H9 (cell line): ENCODE data around the gene YAF2. TPM values are rescaled to one million over a fixed set of nuclear protein-coding genes. Genes with fewer than 3 reads are reported as not detected.

Experiments used
- DNase-seq: peaks from one replicate; pipeline ENCODE4 v3.0.0-alpha.2; 2017
- H2AFZ ChIP-seq: one replicate; pipeline ENCODE4 v1.6.1; 2013; ENCODE audit warnings: mild to moderate bottlenecking, low read length, control low read depth, moderate library complexity
- H2AK5ac ChIP-seq: 2 replicates; pipeline ENCODE4 v1.6.1; 2013; ENCODE audit warnings: low read length, control low read depth, mixed read lengths; ENCODE audit not compliant: insufficient read length
- H2BK120ac ChIP-seq: one replicate; pipeline ENCODE4 v1.6.1; 2013; ENCODE audit warnings: low read depth, mild to moderate bottlenecking, low read length, control low read depth, inconsistent platforms; ENCODE audit not compliant: poor library complexity, severe bottlenecking
- H2BK12ac ChIP-seq: 2 replicates; pipeline ENCODE4 v1.6.1; 2013; ENCODE audit warnings: low read length, control low read depth, mixed read lengths, low read depth; ENCODE audit not compliant: insufficient read length
- H2BK15ac ChIP-seq: 2 replicates; pipeline ENCODE4 v1.6.1; 2013; ENCODE audit warnings: low read depth, low read length, control low read depth
- H2BK20ac ChIP-seq: one replicate; pipeline ENCODE4 v1.6.1; 2013; ENCODE audit warnings: low read depth, mild to moderate bottlenecking, low read length, control low read depth, inconsistent platforms; ENCODE audit not compliant: poor library complexity, severe bottlenecking
- H2BK5ac ChIP-seq: 2 replicates; pipeline ENCODE4 v1.6.1; 2013; ENCODE audit warnings: low read length, control low read depth, mixed read lengths; ENCODE audit not compliant: insufficient read length
- H3K14ac ChIP-seq: 2 replicates; pipeline ENCODE4 v1.6.1; 2013; ENCODE audit warnings: low read length, control low read depth; ENCODE audit not compliant: insufficient read depth
- H3K18ac ChIP-seq: 2 replicates; pipeline ENCODE4 v1.6.1; 2013; ENCODE audit warnings: low read depth, mild to moderate bottlenecking, mixed read lengths, low read length, control low read depth; ENCODE audit not compliant: insufficient read length
- H3K23ac ChIP-seq: 2 replicates; pipeline ENCODE4 v1.6.1; 2013; ENCODE audit warnings: low read length, control low read depth, mixed read lengths, low read depth; ENCODE audit not compliant: insufficient read length
- H3K23me2 ChIP-seq: 2 replicates; pipeline ENCODE4 v1.6.1; 2013; ENCODE audit warnings: low read depth, mild to moderate bottlenecking, mixed read lengths, low read length, control low read depth; ENCODE audit not compliant: insufficient read length, poor library complexity, severe bottlenecking
- H3K27ac ChIP-seq: 2 replicates; pipeline ENCODE4 v1.5.1; 2013; ENCODE audit warnings: low read length, control low read depth, mixed read lengths, low read depth; ENCODE audit not compliant: insufficient read length
- H3K27me3 ChIP-seq: 2 replicates; pipeline ENCODE4 v1.6.1; 2013; ENCODE audit warnings: low read length, control low read depth, inconsistent platforms; ENCODE audit not compliant: insufficient read depth
- H3K4ac ChIP-seq: 2 replicates; pipeline ENCODE4 v1.6.1; 2013; ENCODE audit warnings: low read depth, mild to moderate bottlenecking, control low read depth, inconsistent platforms, low read length, moderate library complexity
- H3K4me1 ChIP-seq: 2 replicates; pipeline ENCODE4 v1.6.1; 2013; ENCODE audit warnings: low read length, control low read depth, inconsistent platforms; ENCODE audit not compliant: insufficient read depth
- H3K4me2 ChIP-seq: 2 replicates; pipeline ENCODE4 v1.6.1; 2013; ENCODE audit warnings: low read length, control low read depth, mixed read lengths; ENCODE audit not compliant: insufficient read length, insufficient read depth
- H3K56ac ChIP-seq: 2 replicates; pipeline ENCODE4 v1.6.1; 2013; ENCODE audit warnings: low read depth, mild to moderate bottlenecking, mixed read lengths, low read length, control low read depth; ENCODE audit not compliant: insufficient read length
- H3K79me1 ChIP-seq: 2 replicates; pipeline ENCODE4 v1.6.1; 2013; ENCODE audit warnings: low read depth, mild to moderate bottlenecking, moderate library complexity, low read length, control low read depth, inconsistent platforms; ENCODE audit not compliant: insufficient read depth, poor library complexity, severe bottlenecking
- H3K79me2 ChIP-seq: 2 replicates; pipeline ENCODE4 v1.6.1; 2013; ENCODE audit warnings: low read length, control low read depth, inconsistent platforms; ENCODE audit not compliant: insufficient read depth
- H3K9ac ChIP-seq: 2 replicates; pipeline ENCODE4 v1.6.1; 2013; ENCODE audit warnings: low read length, control low read depth, mixed read lengths; ENCODE audit not compliant: insufficient read length; ENCODE audit errors: extremely low read depth
- H3K9me3 ChIP-seq: one replicate; pipeline ENCODE4 v1.6.1; 2013; ENCODE audit warnings: low read depth, low read length, inconsistent platforms; ENCODE audit not compliant: control insufficient read depth
- H3T11ph ChIP-seq: one replicate; pipeline ENCODE4 v1.6.1; 2013; ENCODE audit warnings: mild to moderate bottlenecking, low read length, control low read depth, inconsistent platforms
- H4K20me1 ChIP-seq: one replicate; pipeline ENCODE4 v1.6.1; 2013; ENCODE audit not compliant: control insufficient read depth, insufficient read length, insufficient read depth
- H4K5ac ChIP-seq: 2 replicates; pipeline ENCODE4 v1.6.1; 2013; ENCODE audit warnings: low read depth, mild to moderate bottlenecking, mixed read lengths, low read length, control low read depth; ENCODE audit not compliant: insufficient read length
- H4K8ac ChIP-seq: replicated peaks from 2 replicates; pipeline ENCODE4 v1.6.1; 2013; ENCODE audit warnings: low read length, control low read depth, mixed read lengths, low read depth; ENCODE audit not compliant: insufficient read length
- H4K91ac ChIP-seq: 2 replicates; pipeline ENCODE4 v1.6.1; 2013; ENCODE audit warnings: low read depth, mild to moderate bottlenecking, moderate library complexity, mixed read lengths, low read length, control low read depth; ENCODE audit not compliant: insufficient read length
- H3K27ac Mint-ChIP-seq, 3 experiments: 2 replicates in 2 of 3; 3 replicates in 1 of 3; pipeline ENCODE4 v1.8.0; 2020 to 2021; ENCODE audit warnings: mixed read lengths in 3 of 3, mild to moderate bottlenecking in 1 of 3, moderate library complexity in 1 of 3
- H3K27me3 Mint-ChIP-seq: 2 replicates; pipeline ENCODE4 v1.8.0; 2021; ENCODE audit warnings: low read depth, mild to moderate bottlenecking, moderate library complexity, mixed read lengths
- H3K36me3 Mint-ChIP-seq, 3 experiments: 2 replicates in 2 of 3; 3 replicates in 1 of 3; pipeline ENCODE4 v1.8.0; 2020 to 2021; ENCODE audit warnings: low read depth in 3 of 3, mixed read lengths in 3 of 3; ENCODE audit not compliant: insufficient read depth in 1 of 3
- H3K4me1 Mint-ChIP-seq, 2 experiments: 2 replicates each; pipeline ENCODE4 v1.8.0; 2020; ENCODE audit warnings: mixed read lengths in 2 of 2
- H3K4me3 Mint-ChIP-seq, 2 experiments: 2 replicates in 1 of 2; 3 replicates in 1 of 2; pipeline ENCODE4 v1.8.0; 2020 to 2021; ENCODE audit warnings: mild to moderate bottlenecking in 2 of 2, mixed read lengths in 2 of 2, moderate library complexity in 1 of 2
- H3K9me3 Mint-ChIP-seq, 2 experiments: 2 replicates in 1 of 2; 3 replicates in 1 of 2; pipeline ENCODE4 v1.8.0; 2020; ENCODE audit warnings: mild to moderate bottlenecking in 2 of 2, mixed read lengths in 2 of 2, moderate library complexity in 1 of 2
- WGBS: extraction: QIAGEN DNeasy Blood & Tissue Kit; methylation state at CpG from one replicate; pipeline ENCODE4 v1.1.7; 2013; ENCODE audit warnings: missing lambda C conversion rate, low lambda C conversion rate, mixed read lengths; ENCODE audit not compliant: insufficient read length; ENCODE audit errors: extremely low coverage; 5-methylcytosine and 5-hydroxymethylcytosine counted together
- total RNA-seq: library from RNA; stranded (reverse); gene quantifications from 2 replicates; pipeline ENCODE4 v1.2.1, GENCODE V29; 2021
- TF ChIP-seq, protein P1 (sequence below): fragments of 200-600 bp; sonication (generic); conservative IDR thresholded peaks from 3 replicates; pipeline ENCODE4 v1.8.0; 2021; ENCODE audit warnings: antibody characterized with exemption, mild to moderate bottlenecking

YAF2 gene
- total RNA-seq, 1 experiment from 2014 or later, result 1.9 TPM

DNA sequence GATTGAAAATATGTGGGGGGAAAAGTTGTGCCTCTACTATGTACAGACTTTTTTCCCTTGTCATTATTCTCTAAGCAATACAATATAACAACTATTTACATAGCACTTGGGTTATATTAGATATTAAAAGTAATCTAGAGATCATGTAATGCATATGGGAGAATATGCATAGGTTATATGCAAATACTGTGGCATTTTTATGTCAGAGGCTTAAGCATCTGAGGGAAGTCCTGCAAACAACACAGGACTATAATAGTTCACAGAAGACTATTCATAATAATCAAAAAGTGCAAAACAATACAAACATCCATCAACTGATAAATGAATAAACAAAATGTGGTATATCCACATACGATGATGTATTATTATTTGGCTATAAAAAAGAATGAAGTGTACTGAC, 33.7 kb downstream of the YAF2 start:
- Histone ChIP-seq H2AK5ac (no peak overlapping the region), H3K4me1 (no peaks in the 10 kb centered on the region), H3K9ac (no peak overlapping the region), H3K56ac (no peak overlapping the region), H3K9me3 (no peaks in the 10 kb centered on the region), H3T11ph (no peak overlapping the region), H4K8ac (no peak overlapping the region), H3K79me2 (no peaks in the 10 kb centered on the region), H3K4ac (no peak overlapping the region), H2BK20ac (no peak overlapping the region), H3K14ac (no peak overlapping the region), H3K27ac (no peak overlapping the region), H3K27me3 (no peaks in the 10 kb centered on the region), H2BK12ac (no peak overlapping the region), H3K79me1 (no peaks in the 10 kb centered on the region), H3K23me2 (no peaks in the 10 kb centered on the region), H4K91ac (no peak overlapping the region), H2BK5ac (no peak overlapping the region), H3K18ac (no peak overlapping the region), H3K23ac (no peak overlapping the region), H2BK15ac (no peak overlapping the region), H3K4me2 (no peak overlapping the region), H2AFZ (no peak overlapping the region), H4K5ac (no peak overlapping the region), H2BK120ac (no peak overlapping the region), H4K20me1 (no peaks in the 10 kb centered on the region)
- Mint-ChIP-seq H3K4me1 (peaks cover 0 to 6% of the 10 kb centered on the region in 2 experiments; a peak in 2 of 4 replicates), H3K9me3 (no peaks in the 10 kb centered on the region), H3K4me3 (no peak overlapping the region), H3K27ac (no peak overlapping the region), H3K27me3 (peaks cover 8% of the 10 kb centered on the region), H3K36me3 (no peaks in the 10 kb centered on the region)
- TF ChIP-seq, protein P1, sequence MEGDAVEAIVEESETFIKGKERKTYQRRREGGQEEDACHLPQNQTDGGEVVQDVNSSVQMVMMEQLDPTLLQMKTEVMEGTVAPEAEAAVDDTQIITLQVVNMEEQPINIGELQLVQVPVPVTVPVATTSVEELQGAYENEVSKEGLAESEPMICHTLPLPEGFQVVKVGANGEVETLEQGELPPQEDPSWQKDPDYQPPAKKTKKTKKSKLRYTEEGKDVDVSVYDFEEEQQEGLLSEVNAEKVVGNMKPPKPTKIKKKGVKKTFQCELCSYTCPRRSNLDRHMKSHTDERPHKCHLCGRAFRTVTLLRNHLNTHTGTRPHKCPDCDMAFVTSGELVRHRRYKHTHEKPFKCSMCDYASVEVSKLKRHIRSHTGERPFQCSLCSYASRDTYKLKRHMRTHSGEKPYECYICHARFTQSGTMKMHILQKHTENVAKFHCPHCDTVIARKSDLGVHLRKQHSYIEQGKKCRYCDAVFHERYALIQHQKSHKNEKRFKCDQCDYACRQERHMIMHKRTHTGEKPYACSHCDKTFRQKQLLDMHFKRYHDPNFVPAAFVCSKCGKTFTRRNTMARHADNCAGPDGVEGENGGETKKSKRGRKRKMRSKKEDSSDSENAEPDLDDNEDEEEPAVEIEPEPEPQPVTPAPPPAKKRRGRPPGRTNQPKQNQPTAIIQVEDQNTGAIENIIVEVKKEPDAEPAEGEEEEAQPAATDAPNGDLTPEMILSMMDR, result no peak
- no peak for DNase-seq
- no CpG with 5 or more reads among the region's 1 CpG for WGBS
